MCF 10A (cell line): ENCODE data around the gene HMGN2. TPM values are rescaled to one million over a fixed set of nuclear protein-coding genes. Genes with fewer than 3 reads are reported as not detected.

ENCODE experiments used
- BruUV-seq: library from RNA; stranded (reverse); fragments of 400-500 nt; replicated peaks from 2 replicates; lab custom pipeline; 2021; lab: Mats Ljungman, UMichigan
- CTCF ChIA-PET: fragments of 300-600 bp; sonication (Branson Sonifier 250); formaldehyde crosslinking; extraction: SDS; loops from one replicate; lab custom pipeline; 2021; ENCODE audit warnings: antibody characterized with exemption, inconsistent platforms; lab: Yijun Ruan, JAX
- POLR2A ChIA-PET: fragments of 300-600, 350-650 bp; sonication (Branson Sonifier 250); formaldehyde crosslinking; extraction: SDS; loops from one replicate; lab custom pipeline; 2020; ENCODE audit warnings: antibody characterized with exemption, inconsistent platforms; lab: Yijun Ruan, JAX
- DNase-seq: peaks from one replicate; pipeline ENCODE4 v3.0.0-alpha.2; 2018; ENCODE audit not compliant: unreplicated experiment
- H3K27ac Mint-ChIP-seq: one replicate; pipeline ENCODE4 v1.8.0; 2022; ENCODE audit warnings: mild to moderate bottlenecking, low read depth, mixed read lengths; ENCODE audit not compliant: unreplicated experiment
- H3K27me3 Mint-ChIP-seq: one replicate; pipeline ENCODE4 v1.8.0; 2022; ENCODE audit warnings: mixed read lengths; ENCODE audit not compliant: insufficient read depth, unreplicated experiment
- H3K36me3 Mint-ChIP-seq: one replicate; pipeline ENCODE4 v1.8.0; 2022; ENCODE audit warnings: mild to moderate bottlenecking, moderate library complexity, mixed read lengths; ENCODE audit not compliant: insufficient read depth, unreplicated experiment
- H3K4me1 Mint-ChIP-seq: one replicate; pipeline ENCODE4 v1.8.0; 2022; ENCODE audit warnings: mixed read lengths; ENCODE audit not compliant: insufficient read depth, unreplicated experiment
- H3K4me3 Mint-ChIP-seq: one replicate; pipeline ENCODE4 v1.8.0; 2022; ENCODE audit warnings: mild to moderate bottlenecking, moderate library complexity, mixed read lengths; ENCODE audit not compliant: unreplicated experiment
- H3K9me3 Mint-ChIP-seq: one replicate; pipeline ENCODE4 v1.8.0; 2022; ENCODE audit warnings: mixed read lengths; ENCODE audit not compliant: unreplicated experiment
- CTCF ChIP-seq: fragments of 200-600 bp; IDR thresholded peaks from one replicate; pipeline ENCODE4 v1.8.0; 2022; ENCODE audit warnings: antibody characterized with exemption, mild to moderate bottlenecking; ENCODE audit not compliant: unreplicated experiment
- intact Hi-C: fragments of 100-400 bp; cut with micrococcal nuclease; formaldehyde crosslinking; loops from 2 replicates; pipeline ENCODE4 v1.14.1; 2022
- total RNA-seq: library from RNA; stranded (reverse); gene quantifications from 2 replicates; pipeline ENCODE4 v1.2.3, GENCODE V29; 2022

The HMGN2 gene
- total RNA-seq, 1 experiment from 2014 or later, result 364 TPM

- Mint-ChIP-seq H3K4me1 (no peaks in the 10 kb centered on the region), H3K27ac (no peak overlapping the region), H3K27me3 (no peaks in the 10 kb centered on the region), H3K4me3 (no peak overlapping the region), H3K36me3 (peaks cover 57% of the 10 kb centered on the region), H3K9me3 (no peaks in the 10 kb centered on the region)
- ChIA-PET CTCF (no interaction called here), POLR2A (interaction anchor here (2.5 kb wide), 1 partner anchor 22 kb away, joined by 13 read pairs; the partner anchor contains the start of gene HMGN2)
- TF ChIP-seq CTCF, result no peak
- intact Hi-C loops, result no loop called here
- no TSS peak for BruUV-seq
- no peak for DNase-seq
These were observed 22.4 kb upstream of the HMGN2 start for GRCh38 chr1:26449868-26450267.

GRCh38 chr1:26450908-26451307 lies 21.3 kb upstream of the HMGN2 start:
- POLR2A ChIA-PET, result no interaction called here
- intact Hi-C loops, result no loop called here
- H3K4me3 Mint-ChIP-seq, result no peak overlapping the region
- no peaks in the 10 kb centered on the region for H3K9me3 Mint-ChIP-seq
- H3K27ac Mint-ChIP-seq, result no peak overlapping the region
- H3K36me3 Mint-ChIP-seq, result peaks cover 57% of the 10 kb centered on the region
- no TSS peak for BruUV-seq
- CTCF ChIA-PET, result interaction anchor here (0.8 kb wide), 1 partner anchor 18 kb away, joined by 3 read pairs; no protein-coding TSS in a partner anchor
- DNase-seq, result no peak
- H3K4me1 Mint-ChIP-seq, result no peaks in the 10 kb centered on the region
- H3K27me3 Mint-ChIP-seq, result no peaks in the 10 kb centered on the region
- TF ChIP-seq CTCF, result no peak

- Mint-ChIP-seq H3K27ac (no peak overlapping the region), H3K4me1 (no peaks in the 10 kb centered on the region), H3K27me3 (no peaks in the 10 kb centered on the region), H3K9me3 (no peaks in the 10 kb centered on the region), H3K36me3 (peaks cover 52% of the 10 kb centered on the region), H3K4me3 (no peak overlapping the region)
- ChIA-PET CTCF (no interaction called here), POLR2A (interaction anchor here (0.7 kb wide), 1 partner anchor 17 kb away, joined by 3 read pairs; no protein-coding TSS in a partner anchor)
- BruUV-seq, result no TSS peak
- no peak for DNase-seq
- intact Hi-C loops, result no loop called here
- TF ChIP-seq CTCF, result no peak
These were observed 19.6 kb upstream of the HMGN2 start for GRCh38 chr1:26452459-26453183.

- no peak overlapping the region for H3K4me3 Mint-ChIP-seq
- H3K27ac Mint-ChIP-seq, result no peak overlapping the region
- no peak for TF ChIP-seq CTCF
- intact Hi-C loops, result no loop called here
- ChIA-PET POLR2A (interaction anchor here (0.9 to 1.1 kb wide), 2 partner anchors 12 to 27 kb away, joined by 3 read pairs; partner anchors contain the start of gene DHDDS), CTCF (no interaction called here)
- no TSS peak for BruUV-seq
- peaks cover 71% of the 10 kb centered on the region for H3K36me3 Mint-ChIP-seq
- H3K9me3 Mint-ChIP-seq, result no peaks in the 10 kb centered on the region
- DNase-seq, result no peak
- no peaks in the 10 kb centered on the region for H3K4me1 Mint-ChIP-seq
- H3K27me3 Mint-ChIP-seq, result no peaks in the 10 kb centered on the region
These were observed 13.1 kb upstream of the HMGN2 start for GRCh38 chr1:26459148-26459547.
